Testis (tissue), 2 donors: ENCODE data around the gene CCDC192.

Source experiments
- POLR2A ChIP-seq: fragments of 450-650 bp; IDR thresholded peaks from one replicate; pipeline ENCODE4 v1.6.1; 2017; ENCODE audit warnings: antibody characterized with exemption, mild to moderate bottlenecking, moderate library complexity
- TF ChIP-seq, protein P1 (sequence below), 3 experiments: fragments of 450-650 bp in 2 of 3; fragments of 200-600 bp in 1 of 3; sonication (generic) in 1 of 3; IDR thresholded peaks; one replicate each; pipeline ENCODE4 v1.5.1; 2016 to 2019; ENCODE audit warnings: antibody characterized with exemption in 3 of 3, mild to moderate bottlenecking in 2 of 3, moderate library complexity in 1 of 3

DNA sequence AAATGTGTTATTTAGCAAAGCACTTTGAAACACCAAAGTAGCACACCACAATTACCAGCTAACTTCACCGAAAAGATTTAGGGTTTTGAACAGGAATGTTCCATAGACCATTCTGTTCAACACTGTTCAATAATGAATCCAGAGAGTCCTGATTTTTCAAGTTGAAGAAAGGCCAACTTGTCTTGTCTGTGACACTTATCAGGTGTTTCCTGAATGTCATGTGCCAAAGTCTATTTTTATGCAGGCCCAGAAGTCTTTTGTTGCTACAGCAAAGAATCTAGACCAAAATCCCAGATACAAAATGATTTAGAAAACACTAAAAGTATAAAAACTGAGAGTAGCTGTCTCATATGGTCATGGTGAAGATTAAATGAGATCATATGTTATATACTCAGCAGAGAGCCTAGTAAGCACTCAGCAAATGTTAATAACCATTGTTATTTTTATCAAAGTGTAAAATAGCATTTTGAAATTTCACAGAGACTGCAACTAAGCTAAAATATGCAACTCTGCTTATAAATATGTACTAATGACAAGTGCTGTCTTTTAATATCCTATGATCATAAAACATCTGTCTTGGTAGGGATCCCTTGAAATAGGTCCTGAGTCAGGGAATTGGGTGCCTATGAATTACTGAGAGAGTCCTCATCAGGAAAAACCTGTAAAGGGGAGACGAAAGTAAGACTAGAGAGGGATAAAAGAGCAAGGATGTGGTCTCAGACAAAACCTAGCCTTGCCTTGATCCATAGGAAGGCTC is 258.0 kb downstream of the CCDC192 start:
- TF ChIP-seq, protein P1, sequence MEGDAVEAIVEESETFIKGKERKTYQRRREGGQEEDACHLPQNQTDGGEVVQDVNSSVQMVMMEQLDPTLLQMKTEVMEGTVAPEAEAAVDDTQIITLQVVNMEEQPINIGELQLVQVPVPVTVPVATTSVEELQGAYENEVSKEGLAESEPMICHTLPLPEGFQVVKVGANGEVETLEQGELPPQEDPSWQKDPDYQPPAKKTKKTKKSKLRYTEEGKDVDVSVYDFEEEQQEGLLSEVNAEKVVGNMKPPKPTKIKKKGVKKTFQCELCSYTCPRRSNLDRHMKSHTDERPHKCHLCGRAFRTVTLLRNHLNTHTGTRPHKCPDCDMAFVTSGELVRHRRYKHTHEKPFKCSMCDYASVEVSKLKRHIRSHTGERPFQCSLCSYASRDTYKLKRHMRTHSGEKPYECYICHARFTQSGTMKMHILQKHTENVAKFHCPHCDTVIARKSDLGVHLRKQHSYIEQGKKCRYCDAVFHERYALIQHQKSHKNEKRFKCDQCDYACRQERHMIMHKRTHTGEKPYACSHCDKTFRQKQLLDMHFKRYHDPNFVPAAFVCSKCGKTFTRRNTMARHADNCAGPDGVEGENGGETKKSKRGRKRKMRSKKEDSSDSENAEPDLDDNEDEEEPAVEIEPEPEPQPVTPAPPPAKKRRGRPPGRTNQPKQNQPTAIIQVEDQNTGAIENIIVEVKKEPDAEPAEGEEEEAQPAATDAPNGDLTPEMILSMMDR (IDR thresholded peaks at IDR 0.05), result no peak
- no peak for TF ChIP-seq POLR2A
